Islet of Langerhans (tissue), 1 donor: ENCODE measurements around the gene SIGLEC9.

ENCODE experiments used
- FAIRE-seq: peaks from one replicate; lab custom pipeline; 2011; peaks lifted over from hg19 to GRCh38; lab: Jason Lieb, UNC

SIGLEC9 gene

DNA sequence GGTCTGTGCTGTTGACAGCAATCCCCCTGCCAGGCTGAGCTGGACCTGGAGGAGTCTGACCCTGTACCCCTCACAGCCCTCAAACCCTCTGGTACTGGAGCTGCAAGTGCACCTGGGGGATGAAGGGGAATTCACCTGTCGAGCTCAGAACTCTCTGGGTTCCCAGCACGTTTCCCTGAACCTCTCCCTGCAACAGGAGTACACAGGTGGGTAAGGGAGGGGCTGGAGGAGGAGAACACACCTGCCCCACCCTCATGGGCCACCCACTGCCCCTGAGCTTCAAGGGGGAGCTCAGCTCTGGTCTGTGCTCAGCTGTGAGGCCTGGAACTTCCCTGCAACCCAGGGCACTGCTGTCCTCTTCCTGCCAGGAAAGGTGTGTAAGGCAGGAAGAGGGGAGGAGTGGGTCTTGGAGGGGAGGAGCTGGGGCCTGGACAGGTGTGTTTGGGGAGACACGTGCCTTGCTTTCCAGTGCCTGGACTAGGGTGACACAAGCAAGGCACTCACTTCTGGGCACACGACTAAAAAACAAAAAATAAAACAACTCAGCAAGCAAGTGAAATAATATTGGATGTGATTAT lies 21.3 kb downstream of the SIGLEC9 start:
- FAIRE-seq = no peak

GRCh38 chr19:51146751-51147150 lies 22.0 kb downstream of the SIGLEC9 start:
- no peak for FAIRE-seq

- no peak for FAIRE-seq
These were observed 23.0 kb downstream of the SIGLEC9 start for GRCh38 chr19:51147663-51148062.

GRCh38 chr19:51148580-51148979 lies 23.9 kb downstream of the SIGLEC9 start:
- no peak for FAIRE-seq

DNA sequence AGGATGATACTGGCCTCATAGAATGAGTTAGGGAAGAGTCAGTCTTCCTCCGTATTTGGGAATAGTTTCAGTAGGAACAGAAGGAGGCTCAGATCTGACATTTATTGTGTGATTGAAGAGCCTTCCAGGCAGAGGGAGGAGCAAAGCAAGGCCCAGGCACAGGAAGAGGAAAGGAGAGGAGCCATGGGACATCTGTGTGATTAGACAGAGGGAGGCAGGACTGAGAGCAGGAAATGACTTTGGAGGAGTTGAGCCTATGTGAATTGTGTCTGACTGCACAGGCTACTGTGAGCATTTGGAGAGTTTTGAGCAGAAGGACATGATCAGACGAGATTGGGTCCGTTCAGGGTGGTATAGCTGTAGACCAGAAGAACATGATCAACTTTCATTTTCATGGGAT lies 25.9 kb downstream of the SIGLEC9 start:
- no peak for FAIRE-seq

- FAIRE-seq = no peak
These were observed 32.0 kb downstream of the SIGLEC9 start for GRCh38 chr19:51156710-51157109.

DNA sequence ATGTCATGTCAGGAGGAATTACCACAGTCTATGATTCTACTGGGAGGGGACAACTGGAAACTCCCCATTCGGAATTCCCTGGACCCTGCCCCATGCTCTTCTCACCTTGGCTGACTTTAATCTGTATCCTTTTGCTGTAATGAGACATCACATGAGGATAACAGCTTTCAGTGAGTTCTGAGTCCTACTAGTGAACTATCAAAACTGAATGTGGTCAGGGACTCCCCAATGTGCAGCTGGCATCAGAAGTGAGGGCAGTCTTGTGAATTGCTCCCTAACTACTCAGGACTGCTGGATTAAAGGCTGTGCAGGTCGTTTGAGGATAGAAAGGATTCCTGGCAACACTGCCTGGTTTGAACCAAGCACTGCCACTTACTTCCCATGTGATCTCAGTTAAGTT lies 32.6 kb downstream of the SIGLEC9 start:
- FAIRE-seq = no peak

DNA sequence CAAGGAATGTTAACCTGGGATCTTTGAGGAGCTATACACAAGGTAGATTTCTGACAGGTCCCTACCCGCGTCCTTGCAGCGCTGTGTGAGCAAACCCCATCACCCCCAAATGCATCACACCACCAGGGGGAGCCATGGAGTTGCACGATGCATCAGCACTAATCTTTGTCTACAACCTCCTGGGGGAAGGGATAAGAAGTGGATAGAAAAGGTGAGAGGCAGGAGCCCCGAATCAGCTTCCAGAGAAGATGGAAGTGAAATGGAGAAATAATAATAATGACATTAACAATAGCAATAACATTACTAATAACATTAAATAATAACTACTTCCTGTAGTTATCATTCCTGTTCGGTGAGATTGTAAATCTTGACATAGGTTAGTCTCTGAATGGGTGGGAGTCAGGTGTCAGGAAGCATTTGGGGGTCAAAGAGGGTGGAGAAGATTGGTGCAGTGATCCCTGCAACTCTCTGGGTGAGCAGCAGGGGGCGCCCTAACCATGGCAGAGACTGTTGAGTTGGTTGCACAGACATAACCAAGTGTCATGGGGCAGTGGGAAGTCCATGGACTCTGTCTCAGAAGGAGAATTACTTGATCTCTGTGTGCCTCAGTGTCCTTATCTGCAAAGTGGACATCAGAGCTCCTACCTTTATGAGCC lies 33.9 kb downstream of the SIGLEC9 start:
- FAIRE-seq = no peak

DNA sequence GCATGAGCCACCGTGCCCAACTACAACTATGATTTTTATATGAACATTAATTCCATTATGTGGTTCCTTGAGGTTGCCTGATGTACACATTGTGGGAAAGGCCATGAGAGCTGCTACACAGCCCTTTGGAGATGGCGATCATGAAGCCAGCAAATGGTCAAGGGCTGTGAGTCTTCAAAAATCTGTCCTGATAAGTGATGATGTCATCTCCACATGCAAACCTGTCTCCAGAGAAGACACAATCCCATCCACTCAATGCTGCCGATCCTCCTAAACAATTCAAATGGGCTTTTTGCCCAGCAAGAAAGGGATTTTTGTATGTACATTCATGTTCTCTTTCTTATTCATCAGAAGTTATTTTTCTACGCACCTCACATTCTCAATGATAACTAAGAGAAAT lies 35.0 kb downstream of the SIGLEC9 start:
- FAIRE-seq = no peak

DNA sequence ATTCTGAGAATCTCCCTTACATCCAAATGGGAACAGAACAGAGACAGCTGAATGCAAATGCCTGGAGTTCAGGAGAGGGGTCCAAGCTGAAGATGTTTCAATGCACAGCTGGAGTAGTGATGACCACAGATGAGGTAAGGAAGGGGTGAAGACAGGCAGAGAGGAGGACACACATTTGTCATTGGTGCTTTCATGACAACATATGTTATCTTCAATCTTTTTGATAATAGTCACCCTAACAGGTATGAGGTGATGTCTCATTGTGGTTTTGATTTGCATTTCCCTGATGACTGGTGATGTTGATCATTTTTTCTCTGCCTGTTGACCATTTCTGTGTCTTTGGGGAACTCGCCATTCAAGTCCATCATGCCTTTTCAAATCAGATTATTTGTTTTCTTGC lies 36.6 kb downstream of the SIGLEC9 start:
- no peak for FAIRE-seq

DNA sequence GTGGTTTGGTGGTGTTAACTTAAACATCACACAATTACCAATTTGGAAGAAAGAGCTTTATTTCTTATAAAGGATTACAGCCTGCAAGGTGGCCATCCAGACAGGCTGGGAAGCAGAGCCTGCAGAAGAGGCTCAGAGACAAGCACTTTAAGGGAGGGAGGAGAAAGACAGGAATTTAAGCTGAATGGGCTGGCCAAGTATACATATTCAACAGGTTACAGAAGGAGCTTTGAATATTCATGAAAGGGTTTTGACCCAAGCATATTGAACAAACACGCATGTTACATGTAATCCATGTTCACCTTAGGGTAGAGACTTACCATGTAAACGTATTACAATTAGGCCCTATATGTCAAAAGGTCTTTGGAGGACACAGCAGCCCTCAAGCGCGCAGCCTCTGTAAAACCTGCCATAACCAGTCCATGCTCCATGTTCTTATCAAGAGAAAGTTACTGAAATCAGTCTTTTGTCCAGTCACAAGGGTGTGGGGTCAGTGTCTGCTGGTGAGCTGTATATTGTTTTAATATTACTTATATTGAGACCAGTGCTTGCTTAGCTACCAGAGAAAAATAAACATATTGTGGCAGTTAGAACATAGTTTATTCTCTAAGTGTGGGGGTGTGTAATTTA lies 37.3 kb downstream of the SIGLEC9 start:
- FAIRE-seq = no peak

DNA sequence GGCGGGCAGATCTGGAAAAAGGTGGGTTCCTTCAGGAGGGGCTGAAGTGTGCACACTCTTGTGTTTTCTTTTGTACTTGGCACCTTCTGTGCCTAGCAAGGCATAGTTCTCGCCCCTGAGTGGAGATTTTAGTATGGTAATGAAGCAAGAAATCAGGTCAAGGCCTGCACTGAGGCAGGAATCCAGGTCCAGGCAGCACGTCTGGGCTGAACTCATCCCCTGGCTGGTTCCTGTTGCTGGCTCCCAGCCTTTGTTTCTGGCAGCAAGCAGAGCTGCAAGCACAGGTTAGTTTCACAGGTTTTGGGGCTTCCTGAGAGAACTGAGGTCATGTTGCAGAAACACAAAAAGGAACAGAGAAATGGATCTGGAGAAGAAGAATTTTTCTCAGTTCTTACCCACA lies 38.6 kb downstream of the SIGLEC9 start:
- FAIRE-seq = no peak

GRCh38 chr19:51164215-51164614 lies 39.5 kb downstream of the SIGLEC9 start:
- no peak for FAIRE-seq

DNA sequence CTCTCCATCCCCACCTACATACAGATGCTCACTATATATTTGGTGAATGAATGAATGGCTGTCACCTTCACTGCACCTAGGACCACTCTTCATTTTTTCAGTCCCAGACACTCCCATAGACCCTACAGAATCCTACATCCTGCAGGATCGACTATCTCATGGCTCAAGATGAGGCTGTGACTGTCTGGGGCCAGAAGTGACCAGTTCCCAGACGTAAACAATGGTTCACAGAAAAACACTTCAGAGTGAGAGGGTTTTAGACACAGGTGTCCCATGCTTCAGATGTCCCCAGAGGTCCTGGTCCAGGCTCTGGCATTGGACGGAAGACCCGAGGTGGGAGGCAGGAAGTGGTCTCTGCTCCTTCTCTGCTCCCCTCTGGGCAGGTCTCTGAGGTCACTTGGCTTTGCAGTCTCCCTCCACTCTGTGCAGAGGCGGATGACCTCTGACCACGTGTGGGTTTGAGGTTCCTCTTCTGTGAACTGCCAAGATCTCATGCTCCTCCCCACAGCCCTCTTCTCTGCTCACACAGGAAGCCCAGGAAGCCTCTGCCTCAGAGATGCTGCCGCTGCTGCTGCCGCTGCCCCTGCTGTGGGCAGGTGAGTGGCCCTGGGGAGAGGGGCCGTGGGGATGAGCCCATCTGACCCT lies 42.3 kb downstream of the SIGLEC9 start:
- FAIRE-seq = no peak

DNA sequence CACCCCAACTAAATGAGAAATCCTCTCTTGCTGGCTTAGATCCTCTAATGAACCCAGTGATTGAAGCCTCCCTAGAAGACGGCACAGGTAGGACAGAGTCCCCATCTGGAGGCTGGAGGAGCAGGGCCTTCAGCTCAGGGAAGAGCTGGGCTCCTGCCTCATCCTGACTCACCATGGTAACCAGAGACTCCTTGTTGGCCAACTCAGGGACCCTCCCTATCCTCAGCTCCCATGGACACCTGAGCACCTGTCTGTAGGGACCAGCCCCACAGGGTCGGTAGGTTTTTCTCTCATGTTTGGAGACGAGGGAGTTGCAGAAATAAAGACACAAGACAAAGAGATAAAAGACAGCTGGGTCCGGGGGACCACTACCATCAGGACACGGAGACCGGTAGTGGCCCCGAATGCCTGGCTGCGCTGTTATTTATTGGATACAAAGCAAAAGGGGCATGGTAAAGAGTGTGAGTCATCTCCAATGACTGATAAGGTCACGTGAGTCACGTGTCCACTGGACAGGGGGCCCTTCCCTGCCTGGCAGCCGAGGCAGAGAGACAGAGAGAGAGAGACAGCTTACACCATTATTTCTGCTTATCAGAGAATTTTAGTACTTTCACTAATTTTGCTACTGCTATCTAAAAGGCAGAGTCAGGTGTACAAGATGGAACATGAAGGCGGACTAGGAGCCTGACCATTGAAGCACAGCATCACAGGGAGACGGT lies 44.0 kb downstream of the SIGLEC9 start:
- no peak for FAIRE-seq

DNA sequence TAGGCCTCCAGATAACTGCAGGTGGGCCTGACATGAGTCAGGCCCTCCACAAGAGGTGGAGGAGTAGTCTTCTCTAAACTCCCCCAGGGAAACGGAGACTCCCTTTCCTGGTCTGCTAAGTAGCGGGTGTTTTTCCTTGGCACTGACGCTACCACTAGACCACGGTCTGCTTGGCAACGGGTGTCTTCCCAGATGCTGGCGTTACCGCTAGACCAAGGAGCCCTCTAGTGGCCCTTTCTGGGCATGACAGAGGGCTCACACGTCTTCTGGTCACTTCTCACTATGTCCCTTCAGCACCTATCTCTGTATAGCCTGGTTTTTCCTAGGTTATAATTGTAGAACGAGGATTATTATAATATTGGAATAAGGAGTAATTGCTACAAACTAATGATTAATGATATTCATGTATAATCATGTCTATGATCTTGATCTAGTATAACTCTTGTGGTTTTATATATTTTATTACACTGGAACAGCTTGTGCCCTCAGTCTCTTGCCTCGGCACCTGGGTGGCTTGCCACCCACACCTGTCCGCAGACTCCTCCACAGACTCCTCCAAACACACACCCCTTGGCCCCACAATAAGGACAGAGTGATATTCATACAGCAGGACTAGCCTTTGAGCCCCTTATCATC lies 44.7 kb downstream of the SIGLEC9 start:
- peak; percentile 45 for FAIRE-seq

GRCh38 chr19:51172223-51172622 lies 47.5 kb downstream of the SIGLEC9 start:
- no peak for FAIRE-seq

GRCh38 chr19:51173681-51174080 lies 49.0 kb downstream of the SIGLEC9 start:
- no peak for FAIRE-seq

GRCh38 chr19:51179256-51179655 lies 54.5 kb downstream of the SIGLEC9 start:
- no peak for FAIRE-seq
